Activated naive CD8-positive, alpha-beta T cell treated with anti-CD3 and anti-CD28 coated beads for 36 hours (primary cell): ENCODE measurements around the gene CNTNAP1. TPM values are rescaled to one million over a fixed set of nuclear protein-coding genes. Genes with fewer than 3 reads are reported as not detected.

Source experiments
- DNase-seq: peaks from one replicate; pipeline ENCODE4 v3.0.0; 2021
- H3K27ac Mint-ChIP-seq: one replicate; pipeline ENCODE4 v1.8.0; 2022; ENCODE audit warnings: mild to moderate bottlenecking, moderate library complexity, mixed read lengths
- H3K27me3 Mint-ChIP-seq: one replicate; pipeline ENCODE4 v1.8.0; 2022; ENCODE audit warnings: mild to moderate bottlenecking, mixed read lengths
- H3K36me3 Mint-ChIP-seq: one replicate; pipeline ENCODE4 v1.8.0; 2021; ENCODE audit warnings: mild to moderate bottlenecking, mixed read lengths
- H3K4me1 Mint-ChIP-seq: one replicate; pipeline ENCODE4 v1.8.0; 2021; ENCODE audit warnings: mixed read lengths
- H3K4me3 Mint-ChIP-seq: one replicate; pipeline ENCODE4 v1.8.0; 2022; ENCODE audit warnings: mild to moderate bottlenecking, moderate library complexity, mixed read lengths
- H3K9me3 Mint-ChIP-seq: one replicate; pipeline ENCODE4 v1.8.0; 2022; ENCODE audit warnings: mixed read lengths
- total RNA-seq, 2 experiments: library from RNA; stranded (reverse); gene quantifications; one replicate each; pipeline ENCODE4 v1.2.3, GENCODE V29; 2021

CNTNAP1 gene
- total RNA-seq, 2 experiments from 2014 or later = 0.68 to 0.70 TPM

- no peaks in the 10 kb centered on the region for H3K36me3 Mint-ChIP-seq
- H3K9me3 Mint-ChIP-seq = no peaks in the 10 kb centered on the region
- H3K27me3 Mint-ChIP-seq = peaks cover 63% of the 10 kb centered on the region
- peak overlapping the region; percentile 78 for H3K4me3 Mint-ChIP-seq
- DNase-seq = peak; percentile 96
- peaks cover 43% of the 10 kb centered on the region for H3K4me1 Mint-ChIP-seq
- peak overlapping the region; percentile 60 for H3K27ac Mint-ChIP-seq
These were observed 5.1 kb upstream of the CNTNAP1 start for GRCh38 chr17:42677012-42677857.

GRCh38 chr17:42677921-42678781 lies 4.2 kb upstream of the CNTNAP1 start:
- peaks cover 63% of the 10 kb centered on the region for H3K27me3 Mint-ChIP-seq
- H3K9me3 Mint-ChIP-seq = no peaks in the 10 kb centered on the region
- H3K36me3 Mint-ChIP-seq = no peaks in the 10 kb centered on the region
- H3K4me1 Mint-ChIP-seq = peaks cover 49% of the 10 kb centered on the region
- H3K27ac Mint-ChIP-seq = peak overlapping the region; percentile 71
- peak; percentile 81 for DNase-seq
- peak overlapping the region; percentile 80 for H3K4me3 Mint-ChIP-seq

GRCh38 chr17:42678951-42679491 lies 3.3 kb upstream of the CNTNAP1 start:
- DNase-seq = peak; percentile 59
- peaks cover 64% of the 10 kb centered on the region for H3K27me3 Mint-ChIP-seq
- H3K27ac Mint-ChIP-seq = peak overlapping the region; percentile 71
- H3K36me3 Mint-ChIP-seq = no peaks in the 10 kb centered on the region
- H3K9me3 Mint-ChIP-seq = no peaks in the 10 kb centered on the region
- peak overlapping the region; percentile 80 for H3K4me3 Mint-ChIP-seq
- peaks cover 53% of the 10 kb centered on the region for H3K4me1 Mint-ChIP-seq

GRCh38 chr17:42679492-42680330 lies 2.6 kb upstream of the CNTNAP1 start:
- H3K4me3 Mint-ChIP-seq = peak overlapping the region; percentile 61
- peaks cover 51% of the 10 kb centered on the region for H3K4me1 Mint-ChIP-seq
- peak overlapping the region; percentile 63 for H3K27ac Mint-ChIP-seq
- H3K9me3 Mint-ChIP-seq = no peaks in the 10 kb centered on the region
- H3K36me3 Mint-ChIP-seq = no peaks in the 10 kb centered on the region
- peak; percentile 85 for DNase-seq
- peaks cover 63% of the 10 kb centered on the region for H3K27me3 Mint-ChIP-seq

- no peak for DNase-seq
- Mint-ChIP-seq H3K9me3 (no peaks in the 10 kb centered on the region), H3K27me3 (peaks cover 58% of the 10 kb centered on the region), H3K4me1 (peaks cover 50% of the 10 kb centered on the region), H3K36me3 (no peaks in the 10 kb centered on the region), H3K27ac (peak overlapping the region; percentile 31), H3K4me3 (no peak overlapping the region)
These were observed 2.0 kb upstream of the CNTNAP1 start for GRCh38 chr17:42680331-42680808.

- H3K27me3 Mint-ChIP-seq = peaks cover 45% of the 10 kb centered on the region
- H3K4me3 Mint-ChIP-seq = peak overlapping the region; percentile 73
- no peaks in the 10 kb centered on the region for H3K36me3 Mint-ChIP-seq
- H3K27ac Mint-ChIP-seq = no peak overlapping the region
- peaks cover 44% of the 10 kb centered on the region for H3K4me1 Mint-ChIP-seq
- no peaks in the 10 kb centered on the region for H3K9me3 Mint-ChIP-seq
- DNase-seq = peak; percentile 50
These were observed 532 bp downstream of the CNTNAP1 start for GRCh38 chr17:42682722-42683403.

GRCh38 chr17:42683407-42684034 lies 1.2 kb downstream of the CNTNAP1 start:
- DNase-seq = peak; percentile 32
- Mint-ChIP-seq H3K36me3 (no peaks in the 10 kb centered on the region), H3K27me3 (peaks cover 45% of the 10 kb centered on the region), H3K9me3 (no peaks in the 10 kb centered on the region), H3K4me3 (no peak overlapping the region), H3K4me1 (peaks cover 41% of the 10 kb centered on the region), H3K27ac (no peak overlapping the region)

- Mint-ChIP-seq H3K27me3 (peaks cover 42% of the 10 kb centered on the region), H3K9me3 (no peaks in the 10 kb centered on the region), H3K4me1 (peaks cover 28% of the 10 kb centered on the region), H3K4me3 (no peak overlapping the region), H3K27ac (no peak overlapping the region), H3K36me3 (no peaks in the 10 kb centered on the region)
- no peak for DNase-seq
These were observed 2.7 kb downstream of the CNTNAP1 start for GRCh38 chr17:42684929-42685556.

- H3K4me3 Mint-ChIP-seq = no peak overlapping the region
- H3K4me1 Mint-ChIP-seq = peaks cover 23% of the 10 kb centered on the region
- H3K27ac Mint-ChIP-seq = no peak overlapping the region
- no peaks in the 10 kb centered on the region for H3K36me3 Mint-ChIP-seq
- no peaks in the 10 kb centered on the region for H3K9me3 Mint-ChIP-seq
- peaks cover 36% of the 10 kb centered on the region for H3K27me3 Mint-ChIP-seq
- no peak for DNase-seq
These were observed 3.5 kb downstream of the CNTNAP1 start for GRCh38 chr17:42685831-42686230.

GRCh38 chr17:42686520-42687128 lies 4.3 kb downstream of the CNTNAP1 start:
- no peak for DNase-seq
- no peaks in the 10 kb centered on the region for H3K9me3 Mint-ChIP-seq
- peaks cover 19% of the 10 kb centered on the region for H3K4me1 Mint-ChIP-seq
- H3K36me3 Mint-ChIP-seq = no peaks in the 10 kb centered on the region
- no peak overlapping the region for H3K4me3 Mint-ChIP-seq
- H3K27me3 Mint-ChIP-seq = peaks cover 29% of the 10 kb centered on the region
- H3K27ac Mint-ChIP-seq = no peak overlapping the region

GRCh38 chr17:42687707-42688320 lies 5.5 kb downstream of the CNTNAP1 start:
- H3K27ac Mint-ChIP-seq = no peak overlapping the region
- H3K27me3 Mint-ChIP-seq = peaks cover 17% of the 10 kb centered on the region
- H3K9me3 Mint-ChIP-seq = no peaks in the 10 kb centered on the region
- H3K36me3 Mint-ChIP-seq = no peaks in the 10 kb centered on the region
- DNase-seq = no peak
- peaks cover 8% of the 10 kb centered on the region for H3K4me1 Mint-ChIP-seq
- no peak overlapping the region for H3K4me3 Mint-ChIP-seq

- no peaks in the 10 kb centered on the region for H3K4me1 Mint-ChIP-seq
- H3K36me3 Mint-ChIP-seq = no peaks in the 10 kb centered on the region
- no peak for DNase-seq
- no peak overlapping the region for H3K4me3 Mint-ChIP-seq
- H3K9me3 Mint-ChIP-seq = no peaks in the 10 kb centered on the region
- H3K27ac Mint-ChIP-seq = no peak overlapping the region
- H3K27me3 Mint-ChIP-seq = no peaks in the 10 kb centered on the region
These were observed 8.3 kb downstream of the CNTNAP1 start for GRCh38 chr17:42690596-42690995.
